Measurements from ENCODE around the gene RIPK4.

The RIPK4 gene

GRCh38 chr21:41766883-41767605 lies at the start of gene RIPK4:
Gene RIPK4, minus strand, starts transcription at chr21:41767052. Its CDS starts 11 bp downstream, at chr21:41767041.
- peak within 1 kb of the TSS; percentile 70 for H3K4me3 ChIP-seq (ENCODE audit: low read length)
- DNase-seq (ENCODE audit: low read depth), result peak; percentile 54
- TF ChIP-seq CTCF (conservative IDR thresholded peaks at IDR 0.05; ENCODE audit: low read depth, low read length), result no peak

GRCh38 chr21:41815652-41816582 lies 49.1 kb upstream of the RIPK4 start:
- DNase-seq (ENCODE audit: low read depth), result no peak
- H3K4me3 ChIP-seq (ENCODE audit: low read length), result no peak overlapping the region
- no peak for TF ChIP-seq CTCF (conservative IDR thresholded peaks at IDR 0.05; ENCODE audit: low read depth, low read length)

- DNase-seq (ENCODE audit: low read depth), result no peak
- no peak overlapping the region for H3K4me3 ChIP-seq (ENCODE audit: low read length)
- TF ChIP-seq CTCF (conservative IDR thresholded peaks at IDR 0.05; ENCODE audit: low read depth, low read length), result no peak
Measured at GRCh38 chr21:41813226-41813625, 46.4 kb upstream of the RIPK4 start.

- TF ChIP-seq CTCF (conservative IDR thresholded peaks at IDR 0.05; ENCODE audit: low read depth, low read length), result no peak
- no peak overlapping the region for H3K4me3 ChIP-seq (ENCODE audit: low read length)
- no peak for DNase-seq (ENCODE audit: low read depth)
Measured at GRCh38 chr21:41812679-41813078, 45.8 kb upstream of the RIPK4 start.

GRCh38 chr21:41810597-41810932 lies 43.7 kb upstream of the RIPK4 start:
- no peak for TF ChIP-seq CTCF (conservative IDR thresholded peaks at IDR 0.05; ENCODE audit: low read depth, low read length)
- no peak overlapping the region for H3K4me3 ChIP-seq (ENCODE audit: low read length)
- no peak for DNase-seq (ENCODE audit: low read depth)

GRCh38 chr21:41809891-41810596 lies 43.2 kb upstream of the RIPK4 start:
- no peak for TF ChIP-seq CTCF (conservative IDR thresholded peaks at IDR 0.05; ENCODE audit: low read depth, low read length)
- no peak for DNase-seq (ENCODE audit: low read depth)

More at GRCh38 chr21:41809891-41810596, 43.2 kb upstream of the RIPK4 start:
- H3K4me3 ChIP-seq (ENCODE audit: low read length), result no peak overlapping the region
